SK-N-SH (cell line): ENCODE data around the gene TULP3. TPM values are rescaled to one million over a fixed set of nuclear protein-coding genes. Genes with fewer than 3 reads are reported as not detected.

Experiments
- CTCF ChIA-PET: fragments of 300-600, 350-600 bp; formaldehyde crosslinking; extraction: SDS; loops from one replicate; lab custom pipeline; 2021; lab: Yijun Ruan, JAX
- POLR2A ChIA-PET: fragments of 350-600 bp; sonication (Branson Sonifier 250); formaldehyde crosslinking; extraction: SDS; loops from one replicate; lab custom pipeline; 2020; ENCODE audit warnings: antibody characterized with exemption, inconsistent platforms; lab: Yijun Ruan, JAX
- DNase-seq: peaks from one replicate; pipeline ENCODE4 v3.0.0; 2012
- H2AFZ ChIP-seq: fragments of 200-600 bp; sonication (generic); 2 replicates; pipeline ENCODE4 v1.8.1; 2016; ENCODE audit warnings: antibody characterized with exemption, mild to moderate bottlenecking, low read depth
- H3F3A ChIP-seq: fragments of 200-600 bp; sonication (generic); replicated peaks from 2 replicates; pipeline ENCODE3; 2016; ENCODE audit warnings: antibody characterized with exemption, mild to moderate bottlenecking; ENCODE audit not compliant: insufficient read depth
- H3K27ac ChIP-seq, 2 experiments: fragments of 200-500 bp in 1 of 2; fragments of 200-600 bp in 1 of 2; sonication (Bioruptor generic) in 1 of 2; sonication (generic), shearing (Covaris generic) in 1 of 2; 2 replicates each; pipeline versions ENCODE4 v1.5.1 to v1.6.1; 2014 to 2016; ENCODE audit warnings: low read depth in 2 of 2, inconsistent platforms in 1 of 2, low read length in 1 of 2, mild to moderate bottlenecking in 1 of 2, mixed read lengths in 1 of 2
- H3K27me3 ChIP-seq: fragments of 200-600 bp; sonication (generic), shearing (Covaris generic); 2 replicates; pipeline ENCODE4 v1.6.1; 2016; ENCODE audit warnings: mixed run types; ENCODE audit not compliant: insufficient read depth
- H3K36me3 ChIP-seq, 2 experiments: fragments of 200-500 bp in 1 of 2; fragments of 200-600 bp in 1 of 2; sonication (Bioruptor generic) in 1 of 2; sonication (generic) in 1 of 2; replicated peaks in 1 of 2; 2 replicates each; pipeline versions ENCODE3 to v1.5.1; 2014 to 2016; ENCODE audit warnings: low read length in 1 of 2, mild to moderate bottlenecking in 1 of 2; ENCODE audit not compliant: insufficient read depth in 2 of 2, control insufficient read depth in 1 of 2
- H3K4me1 ChIP-seq, 2 experiments: fragments of 200-500 bp in 1 of 2; fragments of 200-600 bp in 1 of 2; sonication (Bioruptor generic) in 1 of 2; sonication (generic), shearing (Covaris generic) in 1 of 2; 2 replicates each; pipeline versions ENCODE4 v1.5.1 to v1.6.1; 2014 to 2016; ENCODE audit warnings: low read depth in 1 of 2, low read length in 1 of 2, mixed run types in 1 of 2; ENCODE audit not compliant: insufficient read depth in 2 of 2, control insufficient read depth in 1 of 2
- H3K4me2 ChIP-seq: fragments of 200-600 bp; sonication (generic), shearing (Covaris generic); 2 replicates; pipeline ENCODE4 v1.6.1; 2017; ENCODE audit warnings: mixed run types
- H3K4me3 ChIP-seq, 2 experiments: fragments of 200-500 bp in 1 of 2; fragments of 200-600 bp in 1 of 2; sonication (Bioruptor generic) in 1 of 2; sonication (generic), shearing (Covaris generic) in 1 of 2; 2 replicates each; pipeline versions ENCODE4 v1.5.1 to v1.8.1; 2014 to 2016; ENCODE audit warnings: low read depth in 2 of 2, inconsistent platforms in 1 of 2, low read length in 1 of 2, mild to moderate bottlenecking in 1 of 2, mixed read lengths in 1 of 2, moderate library complexity in 1 of 2
- H3K79me2 ChIP-seq: fragments of 200-600 bp; sonication (generic); 2 replicates; pipeline ENCODE4 v1.8.1; 2017; ENCODE audit warnings: mild to moderate bottlenecking; ENCODE audit not compliant: insufficient read depth
- H3K9ac ChIP-seq: fragments of 200-600 bp; sonication (generic); 2 replicates; pipeline ENCODE4 v1.6.1; 2017; ENCODE audit warnings: mixed run types
- H3K9me2 ChIP-seq: fragments of 200-600 bp; sonication (generic); 2 replicates; pipeline ENCODE4 v1.6.1; 2017; ENCODE audit warnings: mixed run types
- H3K9me3 ChIP-seq: fragments of 200-600 bp; sonication (generic); 2 replicates; pipeline ENCODE4 v1.6.1; 2017; ENCODE audit warnings: mixed run types, mild to moderate bottlenecking, moderate library complexity
- H4K20me1 ChIP-seq: fragments of 200-600 bp; sonication (generic); 2 replicates; pipeline ENCODE4 v1.6.1; 2017; ENCODE audit warnings: mild to moderate bottlenecking, mixed run types; ENCODE audit not compliant: insufficient read depth
- CHD2 ChIP-seq: fragments of 150-350 bp; IDR thresholded peaks from 2 replicates; pipeline ENCODE4 v1.6.1; 2018; ENCODE audit warnings: low read length; ENCODE audit not compliant: partially characterized antibody
- EZH2phosphoT487 ChIP-seq: fragments of 200-600 bp; sonication (generic); IDR thresholded peaks from 2 replicates; pipeline ENCODE4 v1.6.1; 2017; ENCODE audit warnings: low read depth, mixed run types, mild to moderate bottlenecking, antibody characterized with exemption, moderate library complexity, borderline replicate concordance
- FOXJ3 ChIP-seq: sonication (generic); formaldehyde crosslinking; IDR thresholded peaks from 2 replicates; pipeline ENCODE4 v1.5.1; 2020; ENCODE audit warnings: mild to moderate bottlenecking, missing genetic modification reagents
- FOXM1 ChIP-seq: IDR thresholded peaks from 2 replicates; pipeline ENCODE4 v1.4.0; 2012; ENCODE audit warnings: low read depth, mild to moderate bottlenecking
- GATA2 ChIP-seq: sonication (generic); formaldehyde crosslinking; IDR thresholded peaks from 2 replicates; pipeline ENCODE4 v1.5.0; 2020; ENCODE audit warnings: mild to moderate bottlenecking, missing genetic modification reagents
- MAX ChIP-seq: IDR thresholded peaks from 2 replicates; pipeline ENCODE4 v1.4.0; 2012; ENCODE audit warnings: low read depth
- MEF2A ChIP-seq: IDR thresholded peaks from 2 replicates; pipeline ENCODE4 v1.4.0; 2012; ENCODE audit warnings: low read depth, borderline replicate concordance
- MXI1 ChIP-seq: IDR thresholded peaks from 2 replicates; pipeline ENCODE4 v1.6.1; 2012; ENCODE audit warnings: mild to moderate bottlenecking, low read depth, low read length, improper control_type of control experiment
- NFIC ChIP-seq: IDR thresholded peaks from 2 replicates; pipeline ENCODE4 v1.4.0; 2012; ENCODE audit warnings: borderline replicate concordance
- NRF1 ChIP-seq: IDR thresholded peaks from 2 replicates; pipeline ENCODE4 v1.6.1; 2012; ENCODE audit warnings: low read depth, mild to moderate bottlenecking, low read length
- POLR2AphosphoS5 ChIP-seq: IDR thresholded peaks from 2 replicates; pipeline ENCODE4 v1.6.1; 2012; ENCODE audit warnings: low read depth, low read length
- RCOR1 ChIP-seq: fragments of 150-350 bp; IDR thresholded peaks from 2 replicates; pipeline ENCODE4 v1.6.1; 2017; ENCODE audit warnings: antibody characterized with exemption, low read length
- RFX5 ChIP-seq: IDR thresholded peaks from 2 replicates; pipeline ENCODE4 v1.6.1; 2012; ENCODE audit warnings: mild to moderate bottlenecking, improper control_type of control experiment, low read length
- RXRA ChIP-seq: IDR thresholded peaks from 2 replicates; pipeline ENCODE4 v1.4.0; 2012; ENCODE audit warnings: low read depth, mild to moderate bottlenecking, borderline replicate concordance
- SIN3A ChIP-seq: IDR thresholded peaks from 2 replicates; pipeline ENCODE4 v1.6.1; 2012; ENCODE audit warnings: low read depth, mild to moderate bottlenecking, low read length, moderate library complexity, borderline replicate concordance
- TCF12 ChIP-seq: IDR thresholded peaks from 2 replicates; pipeline ENCODE4 v1.4.0; 2012
- YY1 ChIP-seq: IDR thresholded peaks from 2 replicates; pipeline ENCODE4 v1.4.0; 2012; ENCODE audit warnings: low read depth, mild to moderate bottlenecking
- ZBTB33 ChIP-seq: IDR thresholded peaks from 2 replicates; pipeline ENCODE4 v1.4.0; 2012; ENCODE audit warnings: low read depth, borderline replicate concordance
- WGBS: methylation state at CpG from one replicate; pipeline ENCODE4 v1.1.6; 2017; ENCODE audit warnings: low lambda C conversion rate; 5-methylcytosine and 5-hydroxymethylcytosine counted together
- polyA plus RNA-seq, 3 experiments: library from polyadenylated mRNA; depleted of rRNA; stranded (reverse); fragments of >200 nt; gene quantifications; 2 replicates each; pipeline ENCODE4 v1.2.3, GENCODE V29; 2012
- TF ChIP-seq, protein P1 (sequence below): fragments of 150-350 bp; IDR thresholded peaks from 2 replicates; pipeline ENCODE4 v1.6.1; 2017; ENCODE audit warnings: antibody characterized with exemption, low read length, low read depth, borderline replicate concordance
- TF ChIP-seq, protein P2 (sequence below): fragments of 200-600 bp; sonication (generic); IDR thresholded peaks from 2 replicates; pipeline ENCODE4 v1.6.1; 2017; ENCODE audit warnings: antibody characterized with exemption, mild to moderate bottlenecking, moderate library complexity
- TF ChIP-seq, protein P3 (sequence below): IDR thresholded peaks from 2 replicates; pipeline ENCODE4; 2012

TULP3 gene
- polyA plus RNA-seq, 1 of the 3 experiments (the other 2 are of a cell fraction) = 22.6 TPM

- no peak for TF ChIP-seq MXI1
- TF ChIP-seq EZH2phosphoT487 = no peak
- no peak for TF ChIP-seq YY1
- TF ChIP-seq MAX = no peak
- TF ChIP-seq NRF1 = no peak
- TF ChIP-seq ZBTB33 = no peak
- no peak for TF ChIP-seq NFIC
- TF ChIP-seq POLR2AphosphoS5 = no peak
- TF ChIP-seq CHD2 = no peak
- no peak for DNase-seq
- H3K79me2 ChIP-seq = no peaks in the 10 kb centered on the region
- no peaks in the 10 kb centered on the region for H4K20me1 ChIP-seq
- peaks cover 38 to 60% of the 10 kb centered on the region in 2 experiments for H3K36me3 ChIP-seq
- H3F3A ChIP-seq = peaks cover 1% of the 10 kb centered on the region
- 96% methylated on average over 11 of the region's 11 CpGs for WGBS
- H3K9me2 ChIP-seq = no peaks in the 10 kb centered on the region
- ChIA-PET CTCF (no interaction called here), POLR2A (no interaction called here)
- no peaks in the 10 kb centered on the region for H3K27me3 ChIP-seq
- H3K4me1 ChIP-seq = no peaks in the 10 kb centered on the region
- H3K9me3 ChIP-seq = no peaks in the 10 kb centered on the region
- no peak overlapping the region for H3K4me3 ChIP-seq
- no peak overlapping the region for H2AFZ ChIP-seq
- H3K4me2 ChIP-seq = no peak overlapping the region
- H3K27ac ChIP-seq = no peak overlapping the region
- H3K9ac ChIP-seq = no peak overlapping the region
Observed at GRCh38 chr12:2936301-2936700, 45.6 kb downstream of the TULP3 start.

DNA sequence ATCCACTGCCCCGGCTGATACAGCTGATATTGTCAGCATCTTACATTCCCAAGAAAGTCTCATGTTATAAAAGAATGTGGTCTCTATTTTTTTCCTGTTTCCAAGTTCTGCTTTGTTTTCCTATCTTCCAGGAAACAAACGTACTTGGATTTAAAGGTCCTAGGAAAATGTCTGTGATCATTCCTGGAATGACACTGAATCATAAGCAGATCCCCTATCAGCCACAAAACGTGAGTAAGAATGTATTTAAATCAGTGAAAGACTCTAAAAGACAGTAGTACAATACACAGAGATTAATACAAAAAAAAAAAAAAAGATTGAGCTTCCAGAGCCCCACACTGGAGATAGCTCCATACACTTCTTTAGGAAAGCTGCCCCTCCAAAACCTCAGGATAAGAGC is 46.8 kb downstream of the TULP3 start:
- Histone ChIP-seq H3K9me2 (no peaks in the 10 kb centered on the region), H4K20me1 (no peaks in the 10 kb centered on the region), H3K9me3 (no peaks in the 10 kb centered on the region), H3K9ac (no peak overlapping the region), H3F3A (no peaks in the 10 kb centered on the region), H3K4me1 (no peaks in the 10 kb centered on the region), H3K27ac (no peak overlapping the region), H3K36me3 (peaks cover 34 to 51% of the 10 kb centered on the region in 2 experiments), H3K79me2 (no peaks in the 10 kb centered on the region), H3K27me3 (no peaks in the 10 kb centered on the region), H3K4me2 (no peak overlapping the region), H3K4me3 (no peak overlapping the region), H2AFZ (no peak overlapping the region)
- CTCF ChIA-PET = interaction anchor here (1.8 kb wide), 1 partner anchor 52 kb away, joined by 5 read pairs; no protein-coding TSS in a partner anchor
- 91% methylated on average over 3 of the region's 3 CpGs for WGBS
- no peak for DNase-seq
- POLR2A ChIA-PET = no interaction called here
- no peak for TF ChIP-seq POLR2AphosphoS5
- no peak for TF ChIP-seq RXRA
- TF ChIP-seq FOXM1 = no peak
- TF ChIP-seq, protein P1, sequence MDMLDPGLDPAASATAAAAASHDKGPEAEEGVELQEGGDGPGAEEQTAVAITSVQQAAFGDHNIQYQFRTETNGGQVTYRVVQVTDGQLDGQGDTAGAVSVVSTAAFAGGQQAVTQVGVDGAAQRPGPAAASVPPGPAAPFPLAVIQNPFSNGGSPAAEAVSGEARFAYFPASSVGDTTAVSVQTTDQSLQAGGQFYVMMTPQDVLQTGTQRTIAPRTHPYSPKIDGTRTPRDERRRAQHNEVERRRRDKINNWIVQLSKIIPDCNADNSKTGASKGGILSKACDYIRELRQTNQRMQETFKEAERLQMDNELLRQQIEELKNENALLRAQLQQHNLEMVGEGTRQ = no peak
- no peak for TF ChIP-seq GATA2 (CRISPR knock-in tag)
- TF ChIP-seq EZH2phosphoT487 = no peak
- no peak for TF ChIP-seq RCOR1
- TF ChIP-seq ZBTB33 = no peak
- TF ChIP-seq FOXJ3 (CRISPR knock-in tag) = no peak
- TF ChIP-seq MXI1 = no peak
- no peak for TF ChIP-seq MEF2A
- TF ChIP-seq, protein P2, sequence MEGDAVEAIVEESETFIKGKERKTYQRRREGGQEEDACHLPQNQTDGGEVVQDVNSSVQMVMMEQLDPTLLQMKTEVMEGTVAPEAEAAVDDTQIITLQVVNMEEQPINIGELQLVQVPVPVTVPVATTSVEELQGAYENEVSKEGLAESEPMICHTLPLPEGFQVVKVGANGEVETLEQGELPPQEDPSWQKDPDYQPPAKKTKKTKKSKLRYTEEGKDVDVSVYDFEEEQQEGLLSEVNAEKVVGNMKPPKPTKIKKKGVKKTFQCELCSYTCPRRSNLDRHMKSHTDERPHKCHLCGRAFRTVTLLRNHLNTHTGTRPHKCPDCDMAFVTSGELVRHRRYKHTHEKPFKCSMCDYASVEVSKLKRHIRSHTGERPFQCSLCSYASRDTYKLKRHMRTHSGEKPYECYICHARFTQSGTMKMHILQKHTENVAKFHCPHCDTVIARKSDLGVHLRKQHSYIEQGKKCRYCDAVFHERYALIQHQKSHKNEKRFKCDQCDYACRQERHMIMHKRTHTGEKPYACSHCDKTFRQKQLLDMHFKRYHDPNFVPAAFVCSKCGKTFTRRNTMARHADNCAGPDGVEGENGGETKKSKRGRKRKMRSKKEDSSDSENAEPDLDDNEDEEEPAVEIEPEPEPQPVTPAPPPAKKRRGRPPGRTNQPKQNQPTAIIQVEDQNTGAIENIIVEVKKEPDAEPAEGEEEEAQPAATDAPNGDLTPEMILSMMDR = no peak
- no peak for TF ChIP-seq SIN3A
- no peak for TF ChIP-seq RFX5
- no peak for TF ChIP-seq TCF12
- TF ChIP-seq, protein P3, sequence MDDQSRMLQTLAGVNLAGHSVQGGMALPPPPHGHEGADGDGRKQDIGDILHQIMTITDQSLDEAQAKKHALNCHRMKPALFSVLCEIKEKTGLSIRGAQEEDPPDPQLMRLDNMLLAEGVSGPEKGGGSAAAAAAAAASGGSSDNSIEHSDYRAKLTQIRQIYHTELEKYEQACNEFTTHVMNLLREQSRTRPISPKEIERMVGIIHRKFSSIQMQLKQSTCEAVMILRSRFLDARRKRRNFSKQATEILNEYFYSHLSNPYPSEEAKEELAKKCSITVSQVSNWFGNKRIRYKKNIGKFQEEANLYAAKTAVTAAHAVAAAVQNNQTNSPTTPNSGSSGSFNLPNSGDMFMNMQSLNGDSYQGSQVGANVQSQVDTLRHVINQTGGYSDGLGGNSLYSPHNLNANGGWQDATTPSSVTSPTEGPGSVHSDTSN = no peak
